HepG2 (cell line): ENCODE results near the gene ENPP7. TPM values are rescaled to one million over a fixed set of nuclear protein-coding genes. Genes with fewer than 3 reads are reported as not detected.

Experiments used
- CEBPZ ChIP-seq: IDR thresholded peaks from 2 replicates; pipeline ENCODE4 v1.6.1; 2012; ENCODE audit warnings: low read length, improper control_type of control experiment
- CSRNP1 ChIP-seq: sonication (generic); formaldehyde crosslinking; IDR thresholded peaks from 2 replicates; pipeline ENCODE4 v1.8.1; 2023; ENCODE audit warnings: mild to moderate bottlenecking, missing genetic modification reagents
- HOXD1 ChIP-seq: sonication (generic); formaldehyde crosslinking; IDR thresholded peaks from 2 replicates; pipeline ENCODE4 v1.5.0; 2020; ENCODE audit warnings: missing genetic modification reagents
- JARID2 ChIP-seq: sonication (generic); formaldehyde crosslinking; IDR thresholded peaks from 2 replicates; pipeline ENCODE4 v1.8.1; 2023; ENCODE audit warnings: missing genetic modification reagents, inconsistent platforms; ENCODE audit not compliant: insufficient replicate concordance
- NFRKB ChIP-seq: fragments of 450-650 bp; IDR thresholded peaks from 2 replicates; pipeline ENCODE4 v1.6.1; 2017
- PRDM10 ChIP-seq: sonication (generic); formaldehyde crosslinking; IDR thresholded peaks from 2 replicates; pipeline ENCODE4 v1.4.0; 2020; ENCODE audit warnings: low read depth, missing genetic modification reagents
- RFX1 ChIP-seq: fragments of 450-650 bp; IDR thresholded peaks from 2 replicates; pipeline ENCODE4 v1.6.1; 2017
- RXRB ChIP-seq: IDR thresholded peaks from 2 replicates; pipeline ENCODE4 v1.6.1; 2016; ENCODE audit warnings: borderline replicate concordance, missing genetic modification reagents, missing compliant biosample characterization
- ZBED4 ChIP-seq: sonication (generic); formaldehyde crosslinking; IDR thresholded peaks from 2 replicates; pipeline ENCODE4 v1.4.0; 2020; ENCODE audit warnings: missing genetic modification reagents, borderline replicate concordance
- ZNF12 ChIP-seq: sonication (generic); formaldehyde crosslinking; IDR thresholded peaks from 2 replicates; pipeline ENCODE4 v1.5.0; 2020; ENCODE audit warnings: missing genetic modification reagents
- ZNF280B ChIP-seq: sonication (generic); formaldehyde crosslinking; IDR thresholded peaks from 2 replicates; pipeline ENCODE4 v1.5.0; 2020; ENCODE audit warnings: missing genetic modification reagents, mild to moderate bottlenecking, borderline replicate concordance
- polyA plus RNA-seq, 8 experiments: library from polyadenylated mRNA; depleted of rRNA in 3 of 8; stranded (reverse) in 7 of 8; unstranded in 1 of 8; fragments of >200 nt; fragmentation: Illumina TruSeq in 4 of 8; extraction: Trizol in 4 of 8; gene quantifications; 2 replicates each; pipeline versions ENCODE4 v1.2.1 to v1.2.3, GENCODE V29; 2011 to 2016; ENCODE audit warnings: low read depth in 4 of 8, missing spikeins in 1 of 8, mixed read lengths in 1 of 8; ENCODE audit not compliant: insufficient read depth in 1 of 8
- total RNA-seq, 5 experiments: library from RNA; depleted of rRNA; stranded (reverse); fragments of >200 nt; fragmentation: Illumina TruSeq; extraction: Trizol; gene quantifications; 2 replicates each; pipeline ENCODE4 v1.2.3, GENCODE V29; 2016; ENCODE audit warnings: low read depth in 1 of 5

ENPP7 gene
- total and polyA plus RNA-seq, 2 of the 13 experiments (the other 11 are each of a cell fraction or from before 2014, with no cell fraction given): 1.1 to 2.2 TPM

GRCh38 chr17:79730769-79731483 is at the start of gene ENPP7 (continued):
- TF ChIP-seq ZBED4 (CRISPR knock-in tag): peak; percentile 93
- no peak for TF ChIP-seq NFRKB
- TF ChIP-seq HOXD1 (CRISPR knock-in tag): no peak
- TF ChIP-seq CEBPZ: no peak
- peak; percentile 41; the same call in 1 of the 2 replicates for TF ChIP-seq RXRB
- no peak for TF ChIP-seq ZNF280B (CRISPR knock-in tag)
- TF ChIP-seq CSRNP1 (CRISPR knock-in tag): no peak
- no peak for TF ChIP-seq JARID2 (CRISPR knock-in tag)
- TF ChIP-seq ZNF12 (CRISPR knock-in tag): no peak
- TF ChIP-seq PRDM10: no peak
- TF ChIP-seq RFX1: no peak
